COLO668 (cell line): ENCODE data around the gene NPS.

ENCODE experiments used
- DNase-seq: peaks from one replicate; lab custom pipeline; 2025; ENCODE audit not compliant: unreplicated experiment; lab: John Stamatoyannopoulos, UW

Gene NPS

GRCh38 chr10:127556916-127557315, 7.8 kb downstream of the NPS start:
- DNase-seq = no peak

GRCh38 chr10:127561647-127562046, 12.5 kb downstream of the NPS start:
- no peak for DNase-seq

- DNase-seq = peak; percentile 24
Observed at GRCh38 chr10:127563718-127564553, 14.8 kb downstream of the NPS start.

GRCh38 chr10:127564644-127565043, 15.5 kb downstream of the NPS start:
- DNase-seq = no peak

- DNase-seq = no peak
Observed at GRCh38 chr10:127565583-127565982, 16.5 kb downstream of the NPS start.

GRCh38 chr10:127569210-127569609, 20.1 kb downstream of the NPS start:
- no peak for DNase-seq

GRCh38 chr10:127570036-127570435, 20.9 kb downstream of the NPS start:
- DNase-seq = no peak

- DNase-seq = no peak
Observed at GRCh38 chr10:127571386-127571785, 22.3 kb downstream of the NPS start.

GRCh38 chr10:127576051-127576450, 26.9 kb downstream of the NPS start:
- no peak for DNase-seq

GRCh38 chr10:127576740-127577161, 27.6 kb downstream of the NPS start:
- DNase-seq = no peak

- no peak for DNase-seq
Observed at GRCh38 chr10:127577376-127578258, 28.5 kb downstream of the NPS start.

GRCh38 chr10:127578259-127578960, 29.3 kb downstream of the NPS start:
- DNase-seq = no peak

- no peak for DNase-seq
Observed at GRCh38 chr10:127578961-127579305, 29.8 kb downstream of the NPS start.

GRCh38 chr10:127579640-127580039, 30.5 kb downstream of the NPS start:
- DNase-seq = no peak

GRCh38 chr10:127580822-127581221, 31.7 kb downstream of the NPS start:
- no peak for DNase-seq

- DNase-seq = no peak
Observed at GRCh38 chr10:127585519-127586023, 36.5 kb downstream of the NPS start.

- DNase-seq = no peak
Observed at GRCh38 chr10:127587668-127588365, 38.7 kb downstream of the NPS start.

- DNase-seq = no peak
Observed at GRCh38 chr10:127592586-127592985, 43.5 kb downstream of the NPS start.

- no peak for DNase-seq
Observed at GRCh38 chr10:127600479-127600878, 51.4 kb downstream of the NPS start.
